GM21528 (cell line): ENCODE measurements around the gene PTGR3.

ENCODE experiments used
- ATAC-seq: cut with Tn5 transposase; IDR thresholded peaks from one replicate; pipeline ENCODE4 v1.9.1; 2021; ENCODE audit warnings: mild to moderate bottlenecking, moderate library complexity; ENCODE audit not compliant: unreplicated experiment, low FRiP score

PTGR3 gene

DNA sequence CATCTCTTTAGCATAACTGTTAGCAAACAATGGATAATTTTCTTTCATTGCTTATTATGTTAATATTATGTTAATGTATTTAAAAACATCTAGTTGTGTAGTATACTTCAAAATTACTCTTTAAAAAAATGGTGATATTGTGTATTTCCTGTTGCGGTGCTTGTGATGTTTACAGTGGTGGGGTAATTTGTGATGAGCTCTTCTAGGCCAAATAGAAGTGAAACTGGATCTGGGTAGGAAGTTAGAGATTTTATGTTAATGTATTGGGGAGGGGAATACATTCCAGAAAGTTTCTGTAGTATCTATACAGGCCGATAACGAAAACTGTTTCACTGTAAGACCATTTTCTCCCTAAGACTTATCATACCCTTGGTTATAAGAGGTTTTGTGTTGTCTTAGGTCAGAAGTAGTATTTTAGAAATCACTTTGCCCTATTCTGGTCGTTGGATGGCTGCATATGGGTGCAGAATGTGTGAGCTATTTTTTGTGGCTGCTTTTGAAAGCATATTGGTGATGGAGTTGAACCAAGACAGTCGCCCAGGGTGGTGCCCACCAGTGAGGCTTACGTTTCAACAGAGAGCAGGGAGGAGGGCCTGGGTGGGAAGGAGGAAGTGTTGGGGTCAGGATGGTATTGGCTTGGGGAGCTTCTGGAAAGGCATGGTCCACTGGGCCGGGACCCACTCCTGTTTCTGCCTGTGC is 7.4 kb upstream of the PTGR3 start:
- ATAC-seq, result no peak

DNA sequence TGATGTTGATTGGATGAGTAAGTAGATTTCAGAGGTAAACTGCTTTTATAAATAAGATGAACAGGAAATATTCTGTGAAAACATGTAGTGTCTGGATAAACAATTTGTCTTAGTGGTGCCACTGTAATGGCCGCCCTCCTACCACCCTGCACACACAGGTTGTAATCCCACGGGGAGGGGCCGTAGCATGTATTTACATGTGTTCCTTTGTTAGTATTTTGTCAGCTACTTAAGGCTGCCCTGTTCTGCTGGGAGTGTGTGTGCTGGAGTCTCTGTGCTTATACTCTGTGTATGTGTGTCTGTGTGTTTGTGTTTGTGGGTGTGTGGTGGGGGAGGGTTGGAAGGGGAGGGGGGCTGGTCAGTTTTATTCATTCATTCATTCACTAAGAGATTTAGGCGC is 6.7 kb upstream of the PTGR3 start:
- ATAC-seq, result no peak

GRCh38 chr18:75214766-75215510 is 6.0 kb upstream of the PTGR3 start:
- ATAC-seq, result no peak

DNA sequence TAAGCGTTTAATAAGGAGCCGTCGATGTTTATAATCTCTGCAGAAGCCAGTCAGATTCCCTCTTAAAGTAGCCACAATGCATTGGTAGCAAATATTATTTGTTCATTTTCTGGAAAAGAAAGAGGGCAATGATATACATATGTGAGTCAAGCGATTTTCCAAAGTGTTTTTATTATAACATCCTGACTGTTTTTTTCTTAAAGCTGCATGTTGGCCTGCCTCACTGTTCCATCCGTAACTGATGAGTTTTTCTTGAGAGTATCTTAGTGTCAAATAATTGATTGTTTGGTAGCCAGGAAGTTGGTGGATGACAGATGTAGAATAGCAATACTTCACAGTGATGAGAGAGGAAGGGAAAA is 5.4 kb upstream of the PTGR3 start:
- no peak for ATAC-seq

- no peak for ATAC-seq
Measured at GRCh38 chr18:75213611-75214331, 4.8 kb upstream of the PTGR3 start.

- ATAC-seq, result no peak
Measured at GRCh38 chr18:75212751-75213090, 3.8 kb upstream of the PTGR3 start.

DNA sequence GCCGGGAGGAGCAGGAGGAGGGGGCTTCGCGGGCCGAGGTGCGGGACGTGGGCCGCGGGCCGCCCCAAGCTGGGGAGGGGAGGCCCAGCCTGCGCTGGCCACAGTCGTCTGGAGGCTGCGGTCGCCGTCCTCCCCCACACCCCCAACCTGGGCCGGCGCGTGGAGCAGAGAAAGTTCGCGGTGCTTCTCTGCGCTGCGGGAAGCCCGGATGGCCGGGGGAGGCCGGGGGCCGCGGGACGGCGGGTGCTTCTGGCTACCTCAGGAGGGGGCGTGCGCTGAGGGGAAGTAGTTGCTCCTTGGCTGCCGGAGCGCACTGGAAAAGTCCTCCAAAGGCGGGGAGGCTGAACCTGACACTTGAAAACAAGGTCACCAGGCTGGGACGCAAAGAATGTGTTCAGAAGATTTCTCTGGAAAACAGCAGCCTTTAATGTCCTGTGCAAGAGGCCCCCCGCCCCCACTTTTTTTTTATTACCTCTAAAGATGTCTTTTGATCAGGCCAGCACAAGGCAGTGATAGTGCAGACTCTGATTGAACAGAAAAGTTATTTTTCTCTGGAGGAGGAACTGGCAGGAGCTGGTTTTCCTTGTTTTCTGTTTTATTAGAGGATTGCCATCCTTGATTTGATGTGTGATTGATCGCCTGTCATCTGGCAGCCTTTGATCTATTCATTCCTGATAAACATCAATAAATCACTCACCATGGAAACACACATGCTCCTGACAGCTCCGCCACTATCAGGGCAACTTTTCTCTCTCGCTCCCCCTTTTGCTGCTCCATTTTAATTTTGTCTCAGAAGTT is 3.2 kb upstream of the PTGR3 start:
- no peak for ATAC-seq

- ATAC-seq, result no peak
Measured at GRCh38 chr18:75211626-75211952, 2.6 kb upstream of the PTGR3 start.

DNA sequence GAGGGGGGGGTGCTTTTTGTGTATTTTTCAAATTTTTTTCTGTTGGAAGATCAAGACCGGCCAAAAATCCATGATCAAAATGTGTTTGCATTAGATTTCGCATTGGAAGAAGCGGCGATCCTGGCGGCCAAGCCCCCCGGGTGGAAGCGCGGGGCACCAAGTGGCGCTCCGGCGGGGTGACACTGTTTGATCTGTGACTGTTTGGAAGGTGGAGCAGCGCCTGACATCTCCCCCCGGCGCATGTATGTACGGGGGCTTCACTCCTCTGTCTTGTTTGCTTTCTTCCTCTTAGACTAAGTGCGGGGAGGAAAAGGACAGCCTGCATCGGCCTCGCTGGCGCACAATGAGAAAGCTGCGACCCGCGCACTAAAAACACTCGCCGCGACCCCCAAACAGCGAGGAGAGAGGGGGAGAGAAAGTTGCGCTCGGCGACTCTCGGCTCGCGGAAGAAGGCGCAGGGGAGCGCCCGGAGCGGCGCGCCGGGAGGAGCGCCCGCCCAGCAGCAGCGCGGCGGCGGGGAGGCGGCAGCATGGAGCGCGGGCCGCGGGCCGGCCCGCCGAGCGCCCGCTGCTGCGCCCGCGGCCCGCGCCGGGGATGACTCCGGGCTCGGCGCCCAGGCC is 2.2 kb upstream of the PTGR3 start:
- ATAC-seq, result no peak

DNA sequence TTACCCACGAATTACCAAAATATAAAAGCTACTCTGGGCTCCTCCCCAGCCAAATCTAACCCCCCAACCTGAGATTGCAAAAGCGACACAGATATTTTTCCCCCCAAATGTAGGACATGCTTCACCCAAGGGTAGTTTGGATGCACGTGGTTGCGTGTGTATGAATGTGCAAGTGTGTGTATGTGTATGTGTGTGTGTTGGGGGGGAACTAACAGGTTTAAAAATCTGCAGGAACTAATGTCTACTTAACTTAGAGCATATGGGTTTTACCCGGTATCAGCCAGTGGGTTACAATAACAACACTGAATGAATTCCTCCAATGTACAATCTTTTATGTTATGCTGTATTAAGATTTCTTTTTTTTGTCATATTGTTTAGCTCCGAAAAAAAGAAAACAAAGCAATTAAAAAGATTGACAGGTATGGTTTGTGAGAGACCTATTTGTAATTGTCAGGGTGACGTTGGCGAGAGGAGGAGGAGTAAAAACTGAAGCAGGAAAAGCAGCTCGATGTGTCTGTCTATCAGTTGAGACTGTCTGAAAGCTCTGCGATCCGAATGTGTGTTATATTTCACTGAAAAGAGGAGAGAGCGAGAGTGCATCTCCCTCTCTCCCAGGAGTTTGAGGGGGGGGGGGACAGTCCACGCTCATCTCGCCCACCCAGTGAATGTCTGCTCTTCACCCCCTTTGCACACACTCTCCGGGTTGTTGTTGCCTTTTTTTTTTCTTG is 1.5 kb upstream of the PTGR3 start, which contains the start of gene TSHZ1:
Gene TSHZ1, plus strand, starts transcription at position 524 of the 728 bp plus-strand sequence. CDS start 1,080 bp downstream, outside the sequence.
- peak; percentile 36 for ATAC-seq

- ATAC-seq, result no peak
Measured at GRCh38 chr18:75209951-75210258, 966 bp upstream of the PTGR3 start.

DNA sequence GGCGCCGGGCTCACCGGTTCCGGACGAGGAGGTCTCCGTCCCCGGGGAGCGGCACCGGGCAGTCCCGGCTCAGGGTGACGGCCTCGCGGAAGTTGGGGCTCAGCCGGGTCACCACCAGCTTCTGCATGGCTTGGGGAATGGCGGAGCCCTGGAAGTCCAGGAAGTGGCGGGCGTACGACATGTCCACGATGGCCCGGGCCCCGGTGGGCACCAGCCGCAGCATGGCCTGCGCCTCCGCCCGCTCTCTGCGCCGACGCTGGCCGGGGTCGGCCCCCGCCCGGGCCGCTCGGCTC is 157 bp downstream of the PTGR3 start:
- peak; percentile 23 for ATAC-seq

GRCh38 chr18:75208155-75208835 is 644 bp downstream of the PTGR3 start:
- peak; percentile 14 for ATAC-seq

- peak; percentile 2 for ATAC-seq
Measured at GRCh38 chr18:75207310-75208154, 1.4 kb downstream of the PTGR3 start.

DNA sequence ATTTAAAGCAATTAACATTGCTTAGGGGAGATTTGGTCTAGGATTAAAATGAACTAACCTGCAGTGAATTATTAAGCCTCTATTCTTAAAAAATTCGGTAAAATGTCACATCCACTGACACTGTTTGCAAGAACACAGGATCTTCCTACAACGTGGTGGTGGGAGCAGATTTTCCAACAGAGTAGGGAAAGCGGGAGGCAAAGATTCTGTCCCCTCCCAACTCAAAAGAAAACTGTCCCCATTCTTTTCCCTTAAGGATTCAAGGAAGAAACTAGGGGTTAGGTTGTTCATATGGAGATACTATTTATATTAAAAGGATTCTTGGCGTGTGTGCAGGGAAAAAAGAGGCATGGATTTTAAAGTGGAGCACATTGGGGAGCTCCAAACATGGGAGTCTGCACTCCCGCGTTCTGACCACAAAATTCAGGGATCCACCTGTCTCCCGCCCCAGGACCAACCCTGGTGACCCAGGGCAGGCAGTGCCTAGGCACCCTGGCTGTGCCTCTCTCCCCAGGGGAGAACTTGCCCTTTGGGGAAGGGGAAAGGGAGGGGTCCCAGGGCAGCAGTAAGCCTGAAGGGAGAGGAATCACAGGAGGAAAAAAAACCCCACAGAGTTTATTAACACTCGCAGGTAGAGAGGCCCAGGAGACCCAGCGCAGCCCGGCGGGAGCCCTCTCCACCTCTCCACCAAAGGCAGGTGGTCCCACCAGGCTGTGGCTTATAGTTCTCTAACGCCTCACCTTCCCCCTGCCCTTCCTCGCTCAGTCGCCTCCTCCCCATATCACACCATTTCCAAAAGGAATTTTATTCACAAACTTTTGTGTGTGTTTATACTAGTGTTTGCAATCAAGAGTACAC is 2.3 kb downstream of the PTGR3 start:
- ATAC-seq, result no peak

DNA sequence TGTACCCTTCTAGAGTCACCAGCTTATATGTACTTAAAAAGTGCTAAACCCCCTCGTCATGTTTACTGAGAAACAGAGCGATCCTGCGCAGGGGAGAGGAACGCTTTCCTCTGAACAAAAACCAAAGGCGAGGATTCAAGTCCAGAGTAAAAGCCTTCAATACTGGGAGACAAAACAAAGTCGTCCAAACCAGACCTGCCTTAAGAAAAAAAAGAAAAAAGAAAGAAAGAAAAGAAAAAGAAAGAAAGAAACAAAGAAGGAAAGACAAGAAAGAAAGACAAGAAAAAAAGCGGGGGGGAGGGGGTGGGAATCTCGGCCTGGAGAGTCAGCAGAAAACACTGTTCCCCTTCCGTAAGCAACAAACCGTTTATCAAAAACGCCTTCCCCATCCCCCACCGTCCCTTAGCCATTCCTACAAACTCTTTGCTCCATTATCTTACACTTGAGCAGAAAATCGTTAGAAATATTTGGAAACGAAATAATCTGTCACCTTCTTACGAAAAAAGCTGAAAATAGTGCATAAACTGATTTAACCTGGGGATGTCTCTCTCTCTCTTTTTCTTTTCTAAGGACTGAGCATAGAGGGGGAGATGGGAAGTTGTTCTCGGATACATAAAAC is 3.3 kb downstream of the PTGR3 start:
- ATAC-seq, result no peak

- ATAC-seq, result no peak
Measured at GRCh38 chr18:75204732-75205513, 4.0 kb downstream of the PTGR3 start.
